Fibroblast of skin of back (primary cell): Measurements from ENCODE around the gene CDC5L.
"Not testable (repeated sequence)": the region's sequence is repeated elsewhere in the genome, so short reads cannot be mapped to it uniquely, and the experiment has no call there.

ENCODE experiments used
- DNase-seq: peaks from one replicate; pipeline ENCODE4 v3.0.0-alpha.2; 2013

CDC5L gene

DNA sequence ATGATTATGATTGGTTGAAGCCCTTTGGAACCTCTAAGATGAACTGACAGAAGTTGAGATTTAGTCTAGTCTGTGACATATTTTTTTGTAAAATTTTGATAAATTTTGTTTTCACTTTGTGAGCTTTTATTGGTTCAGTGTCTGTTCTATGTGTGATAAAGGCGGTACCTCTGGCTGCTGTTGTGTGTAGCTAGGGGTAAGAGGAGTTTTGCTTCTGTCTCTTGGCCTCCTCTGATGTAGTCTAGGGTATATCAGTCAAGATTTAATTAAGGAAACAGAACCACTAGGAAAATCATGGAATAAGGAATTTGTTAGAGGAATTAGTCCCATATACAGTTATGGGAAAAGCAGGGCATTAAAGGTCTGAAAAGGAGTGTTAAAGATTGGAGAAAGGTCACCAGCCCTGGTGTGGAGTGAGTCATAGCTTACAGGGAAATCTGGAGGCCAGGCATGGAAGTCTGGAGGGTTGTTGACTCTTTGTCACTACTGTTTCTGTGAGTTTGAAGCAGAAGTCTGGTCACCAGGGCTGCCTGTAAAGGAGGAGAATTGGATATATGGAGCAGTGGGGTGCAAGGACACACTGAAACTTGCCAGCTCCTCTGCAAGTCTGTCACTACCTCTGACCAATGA lies 28.5 kb downstream of the CDC5L start:
- peak; percentile 46 for DNase-seq

DNA sequence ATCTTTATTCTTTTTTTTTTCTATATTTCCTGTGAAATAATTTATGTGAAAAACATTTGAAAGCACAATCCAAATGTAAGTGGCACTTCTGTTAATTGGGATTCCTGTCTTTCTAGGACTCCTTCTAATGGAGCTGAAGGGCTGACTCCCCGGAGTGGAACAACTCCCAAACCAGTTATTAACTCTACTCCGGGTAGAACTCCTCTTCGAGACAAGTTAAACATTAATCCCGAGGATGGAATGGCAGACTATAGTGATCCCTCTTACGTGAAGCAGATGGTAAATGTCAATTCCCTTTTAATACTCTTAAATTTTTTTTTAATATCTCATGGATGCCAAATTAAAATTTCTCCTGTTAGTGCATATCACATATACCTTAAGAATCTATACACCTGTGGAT lies 35.0 kb downstream of the CDC5L start:
- no peak for DNase-seq

DNA sequence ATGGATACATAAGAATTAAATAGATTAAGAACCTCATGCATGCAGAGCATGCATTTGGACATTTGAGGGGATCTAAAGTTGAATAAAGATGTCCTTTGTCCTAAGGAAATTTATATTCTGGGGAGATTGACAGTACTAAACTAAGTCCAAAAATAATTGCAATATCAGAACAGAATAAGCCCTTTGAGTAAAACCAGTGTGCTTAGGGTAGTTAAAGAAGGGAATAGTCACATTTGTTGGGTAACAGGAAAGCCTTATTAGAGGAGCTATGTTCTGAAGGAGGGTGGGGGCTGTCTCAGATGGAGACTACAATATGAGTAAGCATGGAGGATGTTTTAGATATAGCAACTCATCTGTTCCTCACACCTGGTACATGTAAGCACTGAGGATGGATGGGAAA lies 35.8 kb downstream of the CDC5L start:
- DNase-seq = no peak

DNA sequence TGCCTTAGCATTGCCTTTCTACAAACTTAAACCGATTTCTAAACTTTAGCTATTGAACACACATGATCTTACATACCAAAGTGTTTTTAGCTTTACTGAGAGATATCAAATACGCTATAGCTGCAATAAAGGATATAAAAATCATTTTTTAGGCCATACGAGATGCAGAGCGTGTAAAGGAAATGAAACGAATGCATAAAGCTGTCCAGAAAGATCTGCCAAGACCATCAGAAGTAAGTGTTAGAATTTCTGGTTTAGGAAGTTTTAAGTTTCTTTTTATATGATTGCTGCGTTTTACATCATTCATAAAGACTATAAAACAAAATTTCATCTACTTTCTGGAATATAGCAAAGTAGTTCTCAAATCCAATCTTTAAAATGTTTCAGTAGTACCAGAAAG lies 38.4 kb downstream of the CDC5L start:
- DNase-seq = no peak

DNA sequence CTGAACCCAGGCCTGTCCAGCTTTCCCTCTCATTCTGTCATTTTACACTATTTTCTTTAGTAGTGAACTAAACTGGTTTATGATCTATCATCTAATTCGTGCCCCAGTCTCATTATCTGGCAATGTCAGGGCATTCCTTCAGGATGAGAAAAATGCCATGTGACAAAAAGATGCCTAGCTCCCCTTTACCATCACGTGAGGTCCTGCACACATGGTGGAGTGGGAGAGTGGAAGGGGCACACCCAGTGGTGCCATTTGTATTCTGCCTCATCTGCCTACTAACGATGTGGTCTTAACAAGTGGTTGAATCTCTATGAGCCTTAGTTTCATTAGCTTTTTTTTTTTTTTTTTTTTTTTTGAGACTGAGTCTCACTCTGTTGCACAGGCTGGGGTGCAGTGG lies 41.2 kb downstream of the CDC5L start:
- peak; percentile 28 for DNase-seq

DNA sequence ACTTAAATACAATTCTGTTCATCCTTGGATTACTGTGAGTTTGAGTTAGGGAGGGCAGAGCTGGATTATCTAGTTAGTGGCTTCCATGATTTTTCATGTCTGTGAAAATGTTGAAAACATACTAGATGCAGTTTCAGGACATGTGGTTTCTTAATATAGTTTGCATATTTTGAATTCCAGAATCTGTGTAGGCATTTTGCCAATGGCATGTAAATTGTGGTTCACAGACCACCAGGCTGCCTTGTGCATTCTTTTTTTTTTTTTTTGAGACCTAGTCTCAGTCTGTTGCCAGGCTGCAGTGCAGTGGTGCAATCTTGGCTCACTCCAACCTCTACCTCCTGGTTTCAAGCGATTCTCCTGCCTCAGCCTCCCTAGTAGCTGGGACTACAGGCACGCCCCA lies 42.8 kb downstream of the CDC5L start:
- peak; percentile 71 for DNase-seq

DNA sequence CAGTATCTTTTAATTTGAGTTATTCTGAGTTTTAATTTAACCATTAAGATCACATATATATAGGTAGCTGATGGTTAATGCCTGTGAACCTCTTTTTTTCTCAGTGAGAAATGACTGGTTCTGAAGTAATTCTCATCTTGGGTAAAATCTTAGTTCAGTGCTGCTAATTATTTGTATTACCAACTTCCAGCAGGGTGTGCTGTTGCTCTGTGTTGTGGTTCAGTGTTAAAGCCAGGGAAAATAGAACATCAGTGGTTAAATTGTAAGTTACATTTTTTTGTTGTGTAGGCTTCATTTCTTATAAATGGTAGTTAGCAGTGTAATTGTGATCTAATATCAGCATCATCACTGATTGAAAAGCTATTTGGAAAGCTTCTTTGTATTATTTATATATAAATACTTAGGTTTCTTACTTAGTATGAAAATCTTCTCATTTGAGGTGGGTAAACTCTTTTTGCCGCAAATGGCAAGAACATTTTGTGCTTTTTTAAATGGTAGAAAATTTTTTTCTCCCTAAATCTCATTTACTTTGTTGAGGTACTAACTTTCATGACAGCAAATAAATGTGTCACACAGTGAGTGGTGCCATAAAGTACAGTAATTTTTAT lies 43.7 kb downstream of the CDC5L start:
- peak; percentile 74 for DNase-seq

DNA sequence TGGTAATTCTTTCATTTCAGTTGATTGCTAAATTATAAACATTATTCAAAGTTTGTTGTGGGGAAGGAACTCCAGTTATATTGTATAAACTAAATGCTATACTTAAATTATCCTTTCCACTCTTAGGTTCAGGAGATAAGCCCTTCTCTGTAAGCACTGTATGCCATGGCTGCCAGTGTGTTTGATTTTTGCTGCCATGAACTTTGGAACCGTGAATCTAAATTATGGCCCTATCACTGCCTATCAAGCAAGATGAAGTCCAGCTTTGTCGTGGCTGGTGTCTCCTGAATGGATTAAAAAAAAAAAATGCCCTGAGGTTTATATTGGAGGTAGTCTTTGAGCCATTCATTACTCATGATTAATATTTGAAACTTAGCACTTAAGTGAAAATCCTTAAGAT lies 44.7 kb downstream of the CDC5L start:
- no peak for DNase-seq

DNA sequence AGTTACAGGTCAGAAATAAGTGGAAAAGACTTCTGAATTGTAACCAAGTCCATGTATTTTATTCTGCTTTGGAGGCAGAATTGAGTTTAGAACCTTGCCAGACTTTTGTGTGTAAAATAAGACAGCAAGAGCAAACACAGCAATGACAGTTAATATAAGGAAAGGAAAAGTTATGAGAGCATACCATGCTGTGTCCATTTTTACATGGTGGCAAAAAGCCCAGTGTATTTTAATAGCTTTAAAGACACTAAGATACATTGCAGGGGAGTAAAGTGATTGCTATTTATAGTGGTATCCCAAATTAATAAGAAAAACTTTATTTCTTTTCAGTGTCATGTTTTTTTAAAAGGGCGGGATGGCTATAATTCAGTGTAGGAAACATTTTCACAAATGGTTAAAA lies 45.2 kb downstream of the CDC5L start:
- no peak for DNase-seq

DNA sequence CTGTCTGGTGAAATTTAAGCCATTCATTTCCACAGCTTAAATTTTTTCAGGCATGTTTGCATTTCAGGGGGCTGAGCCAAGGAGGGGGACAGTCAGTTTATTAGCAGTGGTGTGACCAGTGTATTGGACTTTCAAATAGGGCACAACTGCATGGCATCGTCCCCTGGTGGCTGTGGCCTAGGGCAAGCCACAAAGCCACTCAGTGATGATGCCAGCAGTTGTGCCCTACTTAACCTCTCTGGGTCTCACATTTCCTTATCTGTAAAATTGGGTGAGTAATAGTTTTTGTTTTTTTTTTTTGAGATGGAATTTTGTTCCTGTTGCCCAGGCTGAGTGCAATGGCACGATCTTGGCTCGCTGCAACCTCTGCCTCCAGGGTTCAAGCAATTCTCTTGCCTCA lies 48.0 kb downstream of the CDC5L start:
- DNase-seq = no peak

DNA sequence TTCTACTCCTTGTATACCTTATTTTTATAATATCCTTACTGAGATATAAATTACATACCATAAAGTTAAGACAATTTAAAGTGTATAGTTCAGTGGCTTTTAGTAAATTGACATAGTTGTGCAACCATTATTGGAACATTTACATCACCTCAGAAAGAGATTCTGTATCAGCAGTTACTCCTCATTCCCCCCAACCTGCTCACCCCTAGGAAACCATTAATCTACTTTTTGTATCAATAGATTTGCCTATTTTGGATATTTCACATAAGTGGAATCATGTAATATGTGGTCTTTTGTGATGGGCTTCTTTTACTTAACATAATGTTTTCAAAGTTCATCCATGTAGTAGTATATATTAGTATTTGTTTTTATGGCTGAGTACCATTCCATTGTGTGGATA lies 51.3 kb downstream of the CDC5L start:
- DNase-seq = no peak

DNA sequence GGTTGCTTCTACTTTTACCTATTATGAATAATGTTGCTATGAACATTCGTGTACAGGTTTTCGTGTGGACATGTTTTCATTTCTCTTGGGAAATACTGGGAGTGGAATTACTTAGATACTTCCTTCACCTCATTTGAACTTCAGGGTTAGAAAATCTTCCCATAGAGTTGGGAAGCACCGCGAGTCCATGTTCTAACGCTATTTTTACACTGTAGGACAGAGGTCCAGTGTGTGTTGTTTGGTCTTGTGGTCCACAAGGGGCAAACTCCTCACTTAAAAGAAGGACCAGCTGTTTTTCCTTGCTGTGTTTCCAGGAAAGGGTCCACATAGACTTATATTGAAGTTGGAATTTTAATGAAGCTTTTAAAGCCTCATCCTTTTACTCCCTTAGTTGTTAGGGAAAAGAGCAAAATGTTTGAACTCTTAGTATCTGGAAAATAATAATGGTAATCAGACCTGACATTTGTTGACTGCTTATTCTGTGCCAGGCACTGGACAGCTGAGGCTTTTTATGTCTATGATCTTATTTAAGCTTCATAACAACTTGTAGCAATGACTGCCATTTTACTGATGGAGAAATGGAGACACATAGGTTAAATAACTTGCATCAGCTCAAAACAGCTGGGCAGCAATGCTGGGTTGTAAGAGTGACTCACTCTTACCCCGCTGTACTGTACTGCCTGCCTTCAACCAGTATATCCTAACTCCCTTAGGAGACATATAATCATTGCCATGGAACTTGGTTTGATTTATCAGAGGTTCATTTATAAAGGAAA lies 52.0 kb downstream of the CDC5L start:
- peak; percentile 80 for DNase-seq

DNA sequence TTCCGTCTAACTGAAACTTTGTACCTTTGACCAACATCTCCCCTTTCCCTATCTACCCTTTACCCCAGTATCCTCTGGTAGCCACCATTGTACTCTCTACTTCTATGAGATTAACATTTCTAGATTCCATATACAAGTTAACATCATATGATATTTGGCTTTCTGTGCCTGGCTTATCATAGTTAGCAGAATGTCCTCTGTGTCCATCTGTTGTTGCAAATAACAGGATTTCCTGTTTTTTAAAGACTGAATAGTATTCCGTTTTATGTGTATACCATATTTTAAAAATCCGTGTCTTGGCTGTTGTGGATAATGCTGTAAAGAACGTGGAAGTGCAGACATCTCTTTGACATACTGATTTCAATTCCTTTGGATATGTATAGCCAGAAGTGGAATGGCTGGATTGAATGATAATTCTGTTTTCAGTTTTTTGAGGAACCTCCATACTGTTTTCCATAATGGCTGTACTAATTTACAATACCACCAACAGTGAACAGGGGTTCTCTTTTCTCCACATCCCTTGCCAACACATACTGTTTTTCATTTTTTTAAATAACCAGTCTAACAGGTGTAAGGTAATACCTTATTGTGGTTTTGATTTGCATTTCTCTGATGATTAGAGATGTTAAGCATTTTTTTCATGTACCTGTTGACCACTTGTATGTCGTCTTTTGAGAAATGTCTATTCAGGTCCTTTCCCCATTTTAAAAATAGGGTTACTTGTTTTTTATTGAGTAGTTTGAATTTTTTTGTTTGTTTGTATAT lies 53.8 kb downstream of the CDC5L start:
- no peak for DNase-seq

DNA sequence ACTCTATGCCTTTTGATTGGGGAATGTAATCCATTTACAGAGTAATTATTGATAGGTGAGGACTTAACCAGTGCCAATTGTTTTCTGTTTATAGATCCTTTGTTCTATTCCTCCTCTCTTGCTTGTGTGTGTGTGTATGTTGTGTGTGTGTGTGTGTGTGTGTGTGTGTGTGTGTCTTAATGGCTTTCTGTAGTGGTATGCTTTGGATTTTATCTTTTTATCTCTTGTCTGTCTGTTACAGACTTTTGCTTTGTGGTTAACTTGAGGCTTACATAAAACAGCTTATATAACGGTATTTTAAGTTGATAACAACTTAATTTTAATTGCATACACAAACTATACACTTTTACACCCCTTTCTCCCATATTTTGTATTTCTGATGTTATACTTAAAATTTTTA lies 54.7 kb downstream of the CDC5L start:
- no peak for DNase-seq

DNA sequence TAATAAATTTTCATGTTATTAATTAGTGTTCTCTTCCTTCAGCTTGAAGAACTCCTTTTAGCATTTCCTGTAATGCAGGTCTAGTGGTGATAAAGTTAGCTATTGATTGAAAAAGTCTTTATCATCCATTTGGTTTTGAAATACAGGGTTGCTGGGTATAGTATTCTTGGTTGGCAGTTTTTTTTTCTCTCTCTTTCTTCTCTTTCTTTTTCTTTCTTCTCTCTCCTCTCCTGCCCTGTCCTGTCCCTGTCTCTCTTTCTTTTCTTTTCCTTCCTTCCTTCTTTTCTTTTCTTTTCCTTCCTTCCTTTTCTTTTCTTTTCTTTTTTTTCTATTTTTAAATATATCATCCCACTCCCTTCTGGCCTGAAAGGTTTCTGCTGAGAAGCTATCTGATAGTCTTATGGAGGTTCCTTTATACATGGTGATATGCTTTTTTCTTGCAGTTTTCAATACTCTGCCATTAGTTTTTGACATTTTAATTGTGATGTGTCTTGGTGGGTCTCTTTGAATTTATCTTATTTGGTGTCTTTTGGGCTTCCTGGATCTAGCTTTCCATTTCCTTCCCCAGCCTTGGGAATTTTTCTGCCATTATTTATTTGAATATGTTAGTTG lies 55.4 kb downstream of the CDC5L start:
- DNase-seq = no peak

DNA sequence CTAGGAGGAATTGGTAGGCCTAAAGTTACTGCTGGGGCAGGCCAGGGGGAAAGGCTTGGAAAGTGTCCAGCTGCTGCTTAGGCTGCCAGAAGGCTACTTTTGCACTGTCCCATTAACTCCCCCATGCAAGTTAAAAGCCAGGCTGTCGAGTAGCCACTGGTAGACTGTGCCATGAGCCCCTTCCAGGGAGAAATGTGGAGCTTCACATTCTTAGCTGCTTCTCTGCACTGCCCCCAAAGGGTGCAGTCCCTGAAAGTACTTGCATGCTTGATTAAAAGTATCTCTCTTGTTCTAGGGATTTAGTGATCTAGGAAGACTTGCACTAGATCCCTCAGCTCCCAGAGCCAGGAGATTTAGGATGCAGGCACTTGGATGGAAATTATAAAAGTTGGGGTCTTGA lies 57.3 kb downstream of the CDC5L start:
- no peak for DNase-seq

DNA sequence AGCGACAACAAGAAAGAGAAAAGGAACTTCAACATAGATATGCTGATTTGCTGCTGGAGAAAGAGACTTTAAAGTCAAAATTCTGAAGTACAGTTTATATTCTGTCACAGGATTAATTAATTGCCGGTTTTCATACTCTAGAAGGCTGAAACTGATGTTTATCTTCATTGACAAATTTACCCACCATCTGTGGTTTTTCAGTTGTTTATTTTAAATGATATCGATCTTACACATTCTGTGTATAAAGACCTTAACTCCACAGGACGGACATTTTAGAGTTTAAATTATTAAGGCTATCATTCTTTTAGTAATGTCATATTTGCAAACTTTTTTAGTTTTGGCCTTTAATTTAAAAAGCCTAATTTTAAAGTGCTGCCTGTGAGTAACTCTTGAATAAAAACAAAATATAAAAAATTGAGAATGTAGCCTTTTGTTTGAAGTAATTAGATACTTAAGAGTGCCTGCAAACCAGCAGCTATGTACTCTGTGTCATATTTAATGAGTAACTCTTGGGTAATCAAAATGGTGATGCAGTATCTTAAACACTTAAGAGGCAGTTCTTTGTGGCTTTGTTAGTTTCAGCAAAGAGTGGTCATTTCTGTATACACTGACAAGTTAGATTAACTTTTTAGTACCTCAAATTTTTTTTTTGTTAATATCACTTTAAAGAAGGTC lies 59.3 kb downstream of the CDC5L start:
- DNase-seq = peak; percentile 65

DNA sequence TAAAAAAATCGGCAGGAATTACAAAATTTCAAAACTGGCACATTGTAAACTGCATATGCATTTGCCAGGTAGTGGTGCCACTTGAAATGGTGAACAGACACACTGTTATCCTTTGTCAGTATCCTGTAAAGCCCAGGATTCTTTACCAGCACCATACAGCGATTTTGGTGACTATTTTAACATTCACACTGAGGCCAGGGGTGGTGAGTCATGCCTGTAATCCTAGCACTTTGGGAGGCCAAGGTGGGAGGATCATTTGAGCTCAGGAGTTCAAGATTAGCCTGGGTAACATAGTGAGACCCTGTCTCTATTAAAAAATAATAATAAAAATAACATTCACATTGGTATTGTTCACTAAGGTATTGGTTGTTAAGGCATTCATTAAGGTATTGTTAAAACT lies 61.7 kb downstream of the CDC5L start:
- not testable (repeated sequence) for DNase-seq

DNA sequence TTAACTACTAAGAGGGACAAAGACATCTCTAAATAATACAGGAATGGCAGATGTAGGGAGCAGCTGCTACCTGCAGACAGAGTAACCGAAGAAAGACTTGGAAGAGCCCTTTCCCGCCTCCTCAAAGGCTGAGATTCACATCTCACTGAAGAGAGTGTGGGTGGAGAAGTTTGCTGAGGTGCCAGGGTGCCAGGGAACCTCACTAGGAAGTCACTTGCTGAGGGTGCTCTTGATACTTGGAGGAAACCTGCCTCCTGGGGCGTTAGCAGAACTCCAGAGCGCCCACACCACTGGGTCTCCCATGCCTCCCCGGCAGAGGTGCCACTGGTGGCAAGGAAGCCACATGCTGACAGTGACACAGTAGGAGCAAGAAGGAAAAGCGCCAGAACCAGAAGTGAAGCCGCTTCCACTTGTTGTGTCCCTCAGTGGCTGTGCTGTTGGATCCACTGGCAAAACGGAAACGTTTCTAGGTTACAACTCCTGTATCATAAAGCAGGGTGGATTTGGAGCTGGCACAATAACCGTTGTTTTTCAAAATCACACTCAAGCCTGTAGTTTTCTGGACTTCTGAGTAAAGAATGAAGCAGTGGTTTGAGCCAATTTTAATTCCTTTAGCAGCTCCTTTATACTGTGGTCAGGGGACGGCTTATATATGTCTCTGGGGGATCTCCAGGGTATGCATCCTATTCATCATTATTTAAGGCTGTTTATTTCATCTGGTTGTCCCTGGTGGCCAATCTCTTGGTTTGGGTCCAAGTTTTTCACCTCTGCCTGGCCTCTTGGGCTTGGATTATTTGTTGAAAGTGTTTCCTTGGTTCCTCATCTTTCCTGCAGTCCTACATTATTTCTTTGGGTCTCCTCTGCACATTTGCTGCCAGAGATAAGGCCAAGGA lies 64.5 kb downstream of the CDC5L start:
- DNase-seq = peak; percentile 37

DNA sequence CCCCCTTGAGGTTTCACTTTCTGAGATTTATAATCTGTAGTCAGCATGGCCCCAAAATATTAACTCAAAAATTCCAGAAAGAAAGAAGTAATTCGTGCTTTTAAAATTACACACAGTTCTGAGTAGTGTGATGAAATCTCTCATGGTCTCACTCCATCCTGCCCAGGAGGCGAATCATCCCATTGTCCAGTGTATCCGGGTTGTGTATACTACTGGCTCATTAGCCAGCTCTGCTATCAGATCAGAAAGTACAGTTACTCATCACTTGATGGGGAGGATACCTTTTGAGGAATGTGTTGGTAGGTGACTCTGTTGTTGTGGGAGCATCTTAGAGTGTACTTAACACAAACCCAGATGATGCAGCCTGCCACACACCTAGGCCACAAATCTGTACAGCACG lies 65.2 kb downstream of the CDC5L start:
- DNase-seq = peak; percentile 77

DNA sequence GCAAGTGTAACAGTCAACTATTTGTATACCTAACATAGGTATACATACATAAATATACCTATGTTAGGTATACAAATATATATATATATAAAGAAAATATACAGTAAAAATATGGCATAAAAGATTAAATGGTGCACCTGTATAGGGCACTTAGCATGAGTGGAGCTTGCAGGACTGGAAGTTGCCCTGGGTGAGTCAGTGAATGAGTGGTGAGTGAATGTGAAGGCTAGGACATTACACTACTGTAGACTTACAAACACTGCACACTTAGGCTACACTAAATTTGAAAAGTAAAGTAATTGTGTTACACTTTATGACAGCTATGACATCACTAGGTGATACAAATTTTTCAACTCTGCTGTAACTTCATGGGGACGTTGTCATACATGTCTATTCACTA lies 65.6 kb downstream of the CDC5L start:
- DNase-seq = no peak
